ENCODE data around the gene GUK1. TPM values are rescaled to one million over a fixed set of nuclear protein-coding genes. Genes with fewer than 3 reads are reported as not detected.

The GUK1 gene, protein sequence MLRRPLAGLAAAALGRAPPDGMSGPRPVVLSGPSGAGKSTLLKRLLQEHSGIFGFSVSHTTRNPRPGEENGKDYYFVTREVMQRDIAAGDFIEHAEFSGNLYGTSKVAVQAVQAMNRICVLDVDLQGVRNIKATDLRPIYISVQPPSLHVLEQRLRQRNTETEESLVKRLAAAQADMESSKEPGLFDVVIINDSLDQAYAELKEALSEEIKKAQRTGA
- 519 and 695 TPM in 2 replicates for total RNA-seq

DNA sequence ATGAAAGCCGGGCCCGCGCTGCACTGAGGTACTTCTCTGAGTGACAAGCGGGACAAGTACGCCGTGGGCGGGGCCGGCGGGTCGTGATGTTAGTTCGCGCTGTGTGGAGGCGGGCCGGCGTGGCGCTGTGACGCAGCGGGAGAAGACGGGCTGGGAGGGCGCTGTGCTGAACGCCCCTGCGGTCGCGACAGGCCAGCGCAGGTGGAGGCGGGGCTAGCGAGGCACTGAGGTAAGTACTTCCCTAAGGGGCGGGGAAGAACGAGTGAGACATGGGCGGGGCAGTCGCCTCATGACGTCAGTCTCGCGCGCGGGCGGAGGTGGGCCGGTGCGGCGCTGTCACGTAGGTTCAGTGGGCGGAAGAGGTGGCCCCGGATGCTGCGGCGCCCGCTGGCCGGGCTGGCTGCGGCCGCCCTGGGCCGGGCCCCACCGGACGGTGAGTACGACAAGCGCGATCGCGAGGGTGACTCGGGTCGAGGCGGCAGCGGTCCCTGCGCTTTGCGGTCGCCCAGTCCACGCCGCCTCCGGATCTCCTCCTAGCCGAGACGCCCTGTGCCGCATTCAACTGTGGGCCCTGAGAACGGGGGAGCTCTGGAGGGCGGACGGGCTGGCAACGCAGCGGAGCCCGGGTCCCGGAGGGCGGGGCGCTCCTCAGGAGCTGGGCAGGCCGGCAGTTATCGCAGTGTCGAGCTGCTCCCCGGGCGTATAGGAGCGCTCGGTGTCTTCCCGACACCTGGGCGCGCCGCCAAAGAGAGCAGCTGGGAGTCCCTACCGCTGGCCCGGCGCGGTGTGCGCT, at the start of gene GUK1:
Gene GUK1 (plus strand): TSS at position 349 of the 793 bp plus-strand sequence. CDS start 24 bp downstream, at position 373.
- FAIRE-seq (no peak), DNase-seq (ENCODE audit: low read depth) (peak; percentile 97)
- Histone ChIP-seq H3K4me3 (ENCODE audit: low read depth, low read length) (peak within 1 kb of the TSS; percentile 98), H3K36me3 (ENCODE audit: control insufficient read depth, insufficient read depth, low read length) (peaks cover 12% of the 10 kb centered on the region), H3K27me3 (ENCODE audit: control insufficient read depth, insufficient read depth, low read length) (no peaks in the 10 kb centered on the region)
- TF ChIP-seq, protein P1, sequence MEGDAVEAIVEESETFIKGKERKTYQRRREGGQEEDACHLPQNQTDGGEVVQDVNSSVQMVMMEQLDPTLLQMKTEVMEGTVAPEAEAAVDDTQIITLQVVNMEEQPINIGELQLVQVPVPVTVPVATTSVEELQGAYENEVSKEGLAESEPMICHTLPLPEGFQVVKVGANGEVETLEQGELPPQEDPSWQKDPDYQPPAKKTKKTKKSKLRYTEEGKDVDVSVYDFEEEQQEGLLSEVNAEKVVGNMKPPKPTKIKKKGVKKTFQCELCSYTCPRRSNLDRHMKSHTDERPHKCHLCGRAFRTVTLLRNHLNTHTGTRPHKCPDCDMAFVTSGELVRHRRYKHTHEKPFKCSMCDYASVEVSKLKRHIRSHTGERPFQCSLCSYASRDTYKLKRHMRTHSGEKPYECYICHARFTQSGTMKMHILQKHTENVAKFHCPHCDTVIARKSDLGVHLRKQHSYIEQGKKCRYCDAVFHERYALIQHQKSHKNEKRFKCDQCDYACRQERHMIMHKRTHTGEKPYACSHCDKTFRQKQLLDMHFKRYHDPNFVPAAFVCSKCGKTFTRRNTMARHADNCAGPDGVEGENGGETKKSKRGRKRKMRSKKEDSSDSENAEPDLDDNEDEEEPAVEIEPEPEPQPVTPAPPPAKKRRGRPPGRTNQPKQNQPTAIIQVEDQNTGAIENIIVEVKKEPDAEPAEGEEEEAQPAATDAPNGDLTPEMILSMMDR (IDR thresholded peaks at IDR 0.05; ENCODE audit: insufficient read depth, low read length, severe bottlenecking), result peak; percentile 36

DNA sequence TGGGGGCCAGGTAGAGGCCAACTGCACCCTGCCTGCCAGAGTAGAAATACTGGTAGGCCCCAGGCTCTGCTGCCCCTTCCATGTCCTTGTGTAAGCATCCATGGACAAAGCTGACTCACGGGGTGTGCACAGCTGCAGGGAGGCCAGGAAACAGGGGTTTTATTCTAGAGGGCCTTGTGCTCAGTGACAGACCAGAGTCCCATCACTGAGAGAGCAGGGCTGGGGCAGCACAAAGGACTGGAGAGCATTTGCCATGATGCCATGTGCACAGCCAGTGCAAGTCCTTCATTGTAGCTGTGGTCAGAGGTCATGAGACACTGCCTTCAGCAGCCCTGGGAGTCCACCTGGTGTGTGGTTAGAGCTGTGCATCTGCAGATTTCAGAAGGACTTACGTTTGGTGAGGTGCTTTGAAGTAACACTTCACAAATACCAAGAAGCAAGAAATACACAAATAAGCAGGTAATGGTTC, 49.4 kb upstream of the GUK1 start:
- peak; percentile 38 for DNase-seq (ENCODE audit: low read depth)
- no peak overlapping the region for H3K4me3 ChIP-seq (ENCODE audit: low read depth, low read length)
- H3K36me3 ChIP-seq (ENCODE audit: control insufficient read depth, insufficient read depth, low read length), result peaks cover 14% of the 10 kb centered on the region
- no peaks in the 10 kb centered on the region for H3K27me3 ChIP-seq (ENCODE audit: control insufficient read depth, insufficient read depth, low read length)
- FAIRE-seq, result no peak
- TF ChIP-seq, protein P1 (IDR thresholded peaks at IDR 0.05; ENCODE audit: insufficient read depth, low read length, severe bottlenecking), result no peak

DNA sequence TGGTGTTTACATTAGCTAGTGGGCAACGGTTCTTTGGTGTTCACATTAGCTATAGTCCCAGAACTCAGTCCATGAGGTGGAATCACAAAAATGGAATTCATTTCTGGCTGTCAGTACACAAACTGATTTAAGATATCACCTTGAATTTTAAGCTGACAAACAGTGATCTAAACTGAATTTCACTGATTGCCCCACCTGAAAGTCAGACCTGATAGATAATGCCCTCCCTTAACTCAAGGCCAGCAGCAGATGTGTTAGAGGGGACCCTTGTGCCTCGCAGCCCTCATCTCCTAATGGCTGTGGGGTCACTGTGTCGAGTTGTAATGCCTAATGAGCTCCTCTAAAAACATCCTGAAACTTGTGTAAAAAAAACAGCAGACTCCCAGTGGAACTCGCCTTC, 49.0 kb upstream of the GUK1 start:
- H3K4me3 ChIP-seq (ENCODE audit: low read depth, low read length), result no peak overlapping the region
- H3K27me3 ChIP-seq (ENCODE audit: control insufficient read depth, insufficient read depth, low read length), result no peaks in the 10 kb centered on the region
- peaks cover 14% of the 10 kb centered on the region for H3K36me3 ChIP-seq (ENCODE audit: control insufficient read depth, insufficient read depth, low read length)
- FAIRE-seq, result no peak
- no peak for DNase-seq (ENCODE audit: low read depth)
- TF ChIP-seq, protein P1 (IDR thresholded peaks at IDR 0.05; ENCODE audit: insufficient read depth, low read length, severe bottlenecking), result no peak

DNA sequence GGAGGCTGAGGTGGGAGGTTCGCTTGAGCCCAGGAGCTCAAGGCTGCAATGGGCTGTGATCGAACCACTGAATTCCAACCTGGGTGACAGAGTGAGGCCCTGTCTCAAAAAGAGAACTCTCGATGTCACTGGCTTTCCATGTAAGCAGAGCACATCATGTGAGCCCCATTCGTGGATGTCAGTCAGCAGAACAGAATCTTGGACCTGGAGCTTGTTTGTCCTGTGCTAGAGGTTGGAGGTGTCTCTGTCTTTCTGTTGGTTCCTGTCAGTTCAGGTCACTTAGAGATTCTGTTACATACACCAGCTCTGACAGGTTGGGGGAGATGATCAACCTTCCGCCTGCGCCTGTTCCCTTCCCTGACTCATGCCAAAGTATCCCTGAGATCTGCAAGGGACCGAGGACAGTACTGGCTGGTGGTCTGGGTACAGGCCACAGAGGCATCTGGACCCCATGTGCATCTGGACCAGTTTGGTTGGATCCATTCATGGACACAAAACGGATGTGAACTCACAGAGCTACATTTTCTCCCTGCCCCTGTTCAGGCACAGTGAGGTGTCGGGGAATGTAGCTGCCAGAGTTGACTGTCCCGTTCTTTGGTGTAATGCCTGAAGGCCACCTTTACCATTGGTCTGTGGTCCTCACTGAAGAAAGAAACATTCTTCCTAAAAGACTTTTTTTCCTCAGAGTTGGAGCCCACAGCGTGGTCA, 47.6 kb upstream of the GUK1 start:
- no peak for FAIRE-seq

DNA sequence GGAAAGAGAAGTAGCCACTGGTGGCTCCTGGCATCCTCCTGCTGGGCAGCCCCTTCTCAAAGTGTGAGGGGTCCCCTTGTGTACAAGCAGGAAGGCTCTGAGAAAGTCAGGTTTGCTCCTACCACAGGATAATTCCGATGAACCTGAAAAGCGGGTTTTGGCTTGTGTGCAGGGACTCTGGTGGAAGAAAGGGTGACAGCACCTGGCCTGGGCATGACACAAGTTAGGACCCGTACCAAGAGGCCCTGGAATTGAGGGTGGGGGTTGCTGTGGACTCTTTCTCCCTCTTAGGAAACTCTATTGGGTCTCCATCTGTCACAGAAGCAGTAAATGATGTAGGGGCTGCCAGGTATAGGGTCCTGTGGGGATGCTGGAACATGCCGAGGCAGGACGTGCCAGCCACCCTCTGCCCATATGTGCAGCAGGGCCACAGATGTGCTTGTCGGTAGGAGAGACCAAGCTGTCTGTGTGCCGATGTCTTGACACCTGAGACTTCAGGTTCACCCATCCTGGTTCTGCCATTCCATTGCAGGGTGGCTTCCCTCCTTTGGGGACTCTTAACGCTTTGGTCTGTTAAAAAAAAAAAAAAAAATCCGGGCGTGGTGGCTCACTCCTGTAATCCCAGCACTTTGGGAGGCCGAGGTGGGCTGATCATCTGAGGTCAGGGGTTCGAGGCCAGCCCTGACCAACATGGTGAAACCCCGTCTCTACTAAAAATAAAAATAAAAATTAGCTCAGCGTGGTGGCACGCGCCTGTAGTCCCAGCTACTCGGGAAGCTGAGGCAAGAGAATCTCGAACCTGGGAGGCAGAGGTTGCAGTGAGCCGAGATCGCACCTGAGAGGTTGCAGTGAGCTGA, 46.8 kb upstream of the GUK1 start:
- no peak for FAIRE-seq
- Histone ChIP-seq H3K4me3 (ENCODE audit: low read depth, low read length) (no peak overlapping the region), H3K27me3 (ENCODE audit: control insufficient read depth, insufficient read depth, low read length) (no peaks in the 10 kb centered on the region), H3K36me3 (ENCODE audit: control insufficient read depth, insufficient read depth, low read length) (peaks cover 20% of the 10 kb centered on the region)
- no peak for DNase-seq (ENCODE audit: low read depth)
- TF ChIP-seq, protein P1 (IDR thresholded peaks at IDR 0.05; ENCODE audit: insufficient read depth, low read length, severe bottlenecking), result no peak

More for the DNA sequence above, 47.6 kb upstream of the GUK1 start:
- Histone ChIP-seq H3K4me3 (ENCODE audit: low read depth, low read length) (no peak overlapping the region), H3K27me3 (ENCODE audit: control insufficient read depth, insufficient read depth, low read length) (no peaks in the 10 kb centered on the region), H3K36me3 (ENCODE audit: control insufficient read depth, insufficient read depth, low read length) (peaks cover 21% of the 10 kb centered on the region)
- TF ChIP-seq, protein P1 (IDR thresholded peaks at IDR 0.05; ENCODE audit: insufficient read depth, low read length, severe bottlenecking), result no peak
- no peak for DNase-seq (ENCODE audit: low read depth)

All from bronchial epithelial cell (primary cell).